GM19468 (cell line): ENCODE data around the gene USP54.
"Not testable (repeated sequence)": the region's sequence is repeated elsewhere in the genome, so short reads cannot be mapped to it uniquely, and the experiment has no call there.

Experiments
- ATAC-seq: cut with Tn5 transposase; IDR thresholded peaks from one replicate; pipeline ENCODE4 v1.9.1; 2021; ENCODE audit warnings: mild to moderate bottlenecking, moderate library complexity, moderate number of reproducible peaks; ENCODE audit not compliant: unreplicated experiment; ENCODE audit errors: extremely low read depth

The USP54 gene

GRCh38 chr10:73589563-73590126 is 1.5 kb downstream of the USP54 start:
- no peak for ATAC-seq

- no peak for ATAC-seq
Observed at GRCh38 chr10:73588656-73589055, 2.5 kb downstream of the USP54 start.

- no peak for ATAC-seq
Observed at GRCh38 chr10:73586583-73586984, 4.6 kb downstream of the USP54 start.

- ATAC-seq, result no peak
Observed at GRCh38 chr10:73585327-73585726, 5.8 kb downstream of the USP54 start.

- no peak for ATAC-seq
Observed at GRCh38 chr10:73584737-73585136, 6.4 kb downstream of the USP54 start.

- no peak for ATAC-seq
Observed at GRCh38 chr10:73581918-73582317, 9.2 kb downstream of the USP54 start.

- ATAC-seq, result not testable (repeated sequence)
Observed at GRCh38 chr10:73578927-73579326, 12.2 kb downstream of the USP54 start.

- ATAC-seq, result no peak
Observed at GRCh38 chr10:73577788-73578187, 13.4 kb downstream of the USP54 start.

GRCh38 chr10:73576890-73577591 is 14.1 kb downstream of the USP54 start:
- no peak for ATAC-seq

- no peak for ATAC-seq
Observed at GRCh38 chr10:73576178-73576889, 14.8 kb downstream of the USP54 start.

GRCh38 chr10:73567025-73567424 is 24.1 kb downstream of the USP54 start:
- not testable (repeated sequence) for ATAC-seq

- no peak for ATAC-seq
Observed at GRCh38 chr10:73561192-73561591, 29.9 kb downstream of the USP54 start.

- no peak for ATAC-seq
Observed at GRCh38 chr10:73559590-73559989, 31.6 kb downstream of the USP54 start.

- ATAC-seq, result no peak
Observed at GRCh38 chr10:73556855-73557254, 34.3 kb downstream of the USP54 start.

- no peak for ATAC-seq
Observed at GRCh38 chr10:73554721-73555120, 36.4 kb downstream of the USP54 start.

- no peak for ATAC-seq
Observed at GRCh38 chr10:73553761-73554160, 37.4 kb downstream of the USP54 start.

GRCh38 chr10:73552819-73553715 is 38.1 kb downstream of the USP54 start:
- no peak for ATAC-seq

GRCh38 chr10:73551515-73551914 is 39.6 kb downstream of the USP54 start:
- no peak for ATAC-seq

GRCh38 chr10:73545357-73545756 is 45.8 kb downstream of the USP54 start:
- no peak for ATAC-seq

GRCh38 chr10:73537709-73538108 is 53.4 kb downstream of the USP54 start:
- ATAC-seq, result no peak
